Adrenal gland (tissue), 5 donors: ENCODE measurements around the gene PPT1.

Experiments
- POLR2A ChIP-seq, 2 donors: fragments of 450-650 bp; IDR thresholded peaks; one replicate each; pipeline ENCODE4 v1.6.1; 2017; ENCODE audit warnings: antibody characterized with exemption in 2 of 2, mild to moderate bottlenecking in 2 of 2, moderate library complexity in 1 of 2
- TF ChIP-seq, protein P1 (sequence below), 6 experiments: fragments of 450-650 bp in 4 of 6; fragments of 200-600 bp in 2 of 6; sonication (generic) in 1 of 6; IDR thresholded peaks; 1 replicate in 5 of 6; 2 replicates in 1 of 6; pipeline versions ENCODE4 v1.5.1 to v1.8.0; 2016 to 2021; ENCODE audit warnings: antibody characterized with exemption in 6 of 6, mild to moderate bottlenecking in 2 of 6, moderate library complexity in 1 of 6
- donor health status: DM: no; HTN: no; CAD: no.

DNA sequence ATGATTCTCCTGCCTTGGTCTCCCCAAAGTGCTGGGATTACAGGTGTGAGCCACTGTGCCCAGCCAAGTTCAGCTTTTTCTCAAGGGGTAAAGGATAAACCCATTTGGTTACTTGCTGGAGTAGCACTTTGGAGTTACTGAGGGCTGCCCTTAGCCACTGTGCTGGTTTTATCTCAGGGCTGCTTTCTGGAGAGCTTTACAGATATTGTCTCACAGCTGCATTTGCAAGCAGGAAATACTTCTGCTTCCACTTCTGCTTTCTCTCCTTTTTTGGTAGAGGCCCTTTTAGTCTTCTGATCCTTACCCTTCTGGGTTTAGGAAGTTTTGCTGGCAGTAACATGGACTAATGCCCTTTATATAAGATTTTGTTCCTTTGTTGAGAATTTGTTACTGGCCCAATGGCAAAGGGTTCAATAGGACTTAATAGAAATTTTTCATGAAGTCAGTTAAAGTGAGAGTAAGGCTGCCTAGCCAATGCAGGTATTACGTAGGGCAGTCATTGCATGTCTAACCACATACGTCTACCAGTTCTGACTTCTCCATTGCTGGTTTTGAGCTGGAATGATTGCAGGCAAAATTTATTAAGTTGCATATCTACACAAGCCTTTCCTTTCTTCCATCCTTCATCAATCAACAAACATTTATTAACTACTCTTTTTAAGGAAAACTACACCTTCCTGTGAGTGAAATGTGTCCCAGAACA lies 32.1 kb downstream of the PPT1 start:
- no peak for TF ChIP-seq POLR2A (IDR thresholded peaks at IDR 0.05)
- TF ChIP-seq, protein P1, sequence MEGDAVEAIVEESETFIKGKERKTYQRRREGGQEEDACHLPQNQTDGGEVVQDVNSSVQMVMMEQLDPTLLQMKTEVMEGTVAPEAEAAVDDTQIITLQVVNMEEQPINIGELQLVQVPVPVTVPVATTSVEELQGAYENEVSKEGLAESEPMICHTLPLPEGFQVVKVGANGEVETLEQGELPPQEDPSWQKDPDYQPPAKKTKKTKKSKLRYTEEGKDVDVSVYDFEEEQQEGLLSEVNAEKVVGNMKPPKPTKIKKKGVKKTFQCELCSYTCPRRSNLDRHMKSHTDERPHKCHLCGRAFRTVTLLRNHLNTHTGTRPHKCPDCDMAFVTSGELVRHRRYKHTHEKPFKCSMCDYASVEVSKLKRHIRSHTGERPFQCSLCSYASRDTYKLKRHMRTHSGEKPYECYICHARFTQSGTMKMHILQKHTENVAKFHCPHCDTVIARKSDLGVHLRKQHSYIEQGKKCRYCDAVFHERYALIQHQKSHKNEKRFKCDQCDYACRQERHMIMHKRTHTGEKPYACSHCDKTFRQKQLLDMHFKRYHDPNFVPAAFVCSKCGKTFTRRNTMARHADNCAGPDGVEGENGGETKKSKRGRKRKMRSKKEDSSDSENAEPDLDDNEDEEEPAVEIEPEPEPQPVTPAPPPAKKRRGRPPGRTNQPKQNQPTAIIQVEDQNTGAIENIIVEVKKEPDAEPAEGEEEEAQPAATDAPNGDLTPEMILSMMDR (IDR thresholded peaks at IDR 0.05): no peak
